CD4-positive, CD25-positive, alpha-beta regulatory T cell (primary cell): ENCODE results near the gene NFYA. TPM values are rescaled to one million over a fixed set of nuclear protein-coding genes. Genes with fewer than 3 reads are reported as not detected.
A peak's percentile ranks its signal among the peaks of the same experiment; 100 is the strongest.

Experiments
- ATAC-seq, 2 donors: fragments of 150-1000 bp; cut with Tn5 transposase; one replicate each; pipeline ENCODE4 v1.10.0; 2021; ENCODE audit warnings: low read depth in 2 of 2, moderate number of reproducible peaks in 2 of 2, moderate library complexity in 1 of 2
- DNase-seq, 3 donors: peaks; one replicate each; pipeline versions ENCODE4 v3.0.0 to v3.0.0-alpha.2; 2012 to 2022; ENCODE audit warnings: mixed read lengths in 1 of 3
- H3K27ac ChIP-seq: one replicate; pipeline ENCODE4 v1.7.0; 2013; ENCODE audit warnings: mild to moderate bottlenecking, low read length; ENCODE audit not compliant: insufficient read depth, poor library complexity, severe bottlenecking
- H3K27me3 ChIP-seq: one replicate; pipeline ENCODE4 v1.7.0; 2013; ENCODE audit warnings: low read length; ENCODE audit not compliant: control insufficient read depth, insufficient read depth
- H3K36me3 ChIP-seq: one replicate; pipeline ENCODE4 v1.7.0; 2013; ENCODE audit warnings: mild to moderate bottlenecking, low read length, moderate library complexity; ENCODE audit not compliant: control insufficient read depth, insufficient read depth
- H3K4me1 ChIP-seq: 2 replicates; pipeline ENCODE4 v1.7.0; 2013; ENCODE audit warnings: mild to moderate bottlenecking, low read length; ENCODE audit not compliant: insufficient read depth, control insufficient read depth, poor library complexity, severe bottlenecking
- H3K4me3 ChIP-seq: one replicate; pipeline ENCODE4 v1.7.0; 2013; ENCODE audit warnings: low read depth, mild to moderate bottlenecking, low read length, moderate library complexity
- H3K9me3 ChIP-seq, 2 experiments: 1 replicate in 1 of 2; 2 replicates in 1 of 2; pipeline ENCODE4 v1.7.0; 2013; ENCODE audit warnings: low read length in 2 of 2, mild to moderate bottlenecking in 1 of 2, moderate library complexity in 1 of 2; ENCODE audit not compliant: control insufficient read depth in 2 of 2
- H3K27ac Mint-ChIP-seq, 3 donors: one replicate each; pipeline ENCODE4 v1.8.0; 2020 to 2022; ENCODE audit warnings: mild to moderate bottlenecking in 3 of 3, mixed read lengths in 3 of 3, moderate library complexity in 2 of 3
- H3K27me3 Mint-ChIP-seq: one replicate; pipeline ENCODE4 v1.8.0; 2022; ENCODE audit warnings: mild to moderate bottlenecking, mixed read lengths
- H3K36me3 Mint-ChIP-seq: one replicate; pipeline ENCODE4 v1.8.0; 2020; ENCODE audit warnings: mixed read lengths
- H3K4me1 Mint-ChIP-seq, 4 donors: one replicate each; pipeline ENCODE4 v1.8.0; 2020 to 2022; ENCODE audit warnings: mixed read lengths in 4 of 4, mild to moderate bottlenecking in 1 of 4
- H3K4me3 Mint-ChIP-seq, 4 donors: one replicate each; pipeline ENCODE4 v1.8.0; 2020 to 2022; ENCODE audit warnings: mild to moderate bottlenecking in 4 of 4, mixed read lengths in 4 of 4, moderate library complexity in 3 of 4
- H3K9me3 Mint-ChIP-seq, 7 donors: one replicate each; pipeline ENCODE4 v1.8.0; 2020 to 2022; ENCODE audit warnings: mixed read lengths in 7 of 7, mild to moderate bottlenecking in 3 of 7, moderate library complexity in 2 of 7
- polyA plus RNA-seq, 4 donors: library from polyadenylated mRNA; unstranded; fragments of 300-500 nt; fragmentation: Illumina TruSeq; gene quantifications; one replicate each; pipeline ENCODE4 v1.2.3, GENCODE V29; 2021
- total RNA-seq: library from RNA; stranded (reverse); gene quantifications from one replicate; pipeline ENCODE4 v1.2.3, GENCODE V29; 2022

Gene NFYA
- total and polyA plus RNA-seq, 5 donors from 2014 or later = 15.9 to 37.9 (median 22.5) TPM

DNA sequence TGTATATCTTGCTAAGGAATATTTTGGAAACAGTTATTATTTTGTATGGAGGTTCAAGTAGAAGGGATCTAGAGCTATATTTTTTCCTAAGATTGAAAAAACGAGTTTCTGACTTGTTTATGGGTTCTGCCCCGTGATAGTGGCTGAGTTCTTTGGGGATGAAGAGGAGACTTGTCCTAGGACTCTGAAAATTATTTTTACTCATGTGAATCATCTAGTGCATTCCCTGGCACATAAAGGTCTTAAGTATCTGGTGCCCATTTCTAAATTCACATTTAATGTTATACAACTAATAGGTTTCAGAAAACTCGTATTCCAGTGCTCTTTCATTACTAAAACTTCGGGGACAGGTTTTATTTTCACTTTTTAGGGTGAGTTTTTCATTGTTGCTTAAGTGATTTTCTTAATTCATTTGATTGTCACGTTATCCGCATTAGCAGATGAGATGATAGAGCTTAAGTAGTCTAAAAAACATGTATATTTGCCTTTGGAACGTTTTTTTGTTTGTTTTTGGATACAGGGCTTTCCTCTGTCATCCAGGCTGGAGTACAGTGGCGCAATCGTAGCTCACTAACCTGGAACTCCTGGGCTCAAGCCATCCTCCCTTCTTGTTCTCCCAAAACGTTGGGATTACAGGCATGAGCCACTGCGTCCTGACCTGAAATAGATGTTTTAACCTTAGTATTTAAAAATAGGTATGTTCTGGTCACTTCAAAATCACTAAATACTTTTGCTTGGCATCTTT is 2.1 kb downstream of the NFYA start:
- Mint-ChIP-seq H3K9me3 (no peaks in the 10 kb centered on the region), H3K4me1 (peaks cover 34 to 68% (median 57%) of the 10 kb centered on the region in 4 donors)

DNA sequence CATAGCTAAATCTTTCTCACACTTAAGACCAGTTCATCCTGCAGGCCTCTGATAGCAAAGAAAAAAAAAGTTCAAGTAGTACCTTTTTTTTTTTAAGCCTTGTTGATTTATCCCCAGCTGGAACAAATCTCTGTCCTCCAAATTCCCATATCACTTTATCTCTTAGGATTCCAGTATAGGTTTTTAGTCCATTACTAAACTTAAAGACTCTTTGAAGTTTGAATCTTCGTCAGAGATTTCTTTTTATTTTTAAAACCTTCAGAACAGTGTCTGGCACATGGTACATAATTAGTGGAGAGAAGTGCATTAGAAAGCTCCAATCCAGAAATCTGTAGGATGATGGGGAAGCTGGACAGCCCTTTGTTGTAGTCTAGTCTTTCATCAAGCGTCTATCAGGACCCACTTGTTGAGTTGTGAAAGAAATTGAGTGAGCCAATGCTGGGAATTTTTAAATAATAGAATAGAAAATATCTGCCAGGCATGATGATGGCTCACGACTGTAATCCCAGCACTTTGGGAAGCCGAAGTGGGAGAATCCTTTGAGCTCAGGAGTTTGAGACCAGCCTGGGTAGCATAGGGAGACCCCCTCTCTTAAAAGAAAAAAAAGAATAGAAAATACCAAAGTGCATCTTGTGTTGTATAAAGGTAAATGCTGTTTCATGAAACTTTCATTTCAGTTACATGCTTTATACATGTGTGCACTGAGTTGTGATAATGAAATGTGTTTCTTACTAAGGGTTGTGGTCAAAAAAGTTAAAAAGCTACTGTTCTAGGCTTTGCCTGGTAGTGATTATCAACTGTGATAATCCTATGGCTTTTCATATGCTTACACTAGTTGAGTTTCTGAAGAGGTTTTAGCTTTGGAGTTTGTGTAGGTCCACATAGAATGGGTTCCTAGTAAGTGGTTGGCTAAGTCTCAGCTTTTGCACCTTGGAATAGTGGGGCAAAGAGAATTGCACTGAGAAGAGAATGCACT is 3.2 kb downstream of the NFYA start:
- peaks cover 45 to 68% (median 60%) of the 10 kb centered on the region in 4 donors for H3K4me1 Mint-ChIP-seq

More for the DNA sequence above, 2.1 kb downstream of the NFYA start:
- Histone ChIP-seq H3K4me3 (peak overlapping the region; percentile 90), H3K36me3 (peaks cover 16% of the 10 kb centered on the region), H3K27me3 (no peaks in the 10 kb centered on the region), H3K9me3 (no peaks in the 10 kb centered on the region), H3K27ac (peak overlapping the region; percentile 97), H3K4me1 (peaks cover 33% of the 10 kb centered on the region)
- DNase-seq (no peak), ATAC-seq (no peak)
- peaks cover 6% of the 10 kb centered on the region for H3K27me3 Mint-ChIP-seq
- H3K36me3 Mint-ChIP-seq = peaks cover 9% of the 10 kb centered on the region
- peak overlapping the region; percentile 90 to 97 (median 94) for H3K4me3 Mint-ChIP-seq
- H3K27ac Mint-ChIP-seq = peak overlapping the region; percentile 92 to 94 (median 94)

DNA sequence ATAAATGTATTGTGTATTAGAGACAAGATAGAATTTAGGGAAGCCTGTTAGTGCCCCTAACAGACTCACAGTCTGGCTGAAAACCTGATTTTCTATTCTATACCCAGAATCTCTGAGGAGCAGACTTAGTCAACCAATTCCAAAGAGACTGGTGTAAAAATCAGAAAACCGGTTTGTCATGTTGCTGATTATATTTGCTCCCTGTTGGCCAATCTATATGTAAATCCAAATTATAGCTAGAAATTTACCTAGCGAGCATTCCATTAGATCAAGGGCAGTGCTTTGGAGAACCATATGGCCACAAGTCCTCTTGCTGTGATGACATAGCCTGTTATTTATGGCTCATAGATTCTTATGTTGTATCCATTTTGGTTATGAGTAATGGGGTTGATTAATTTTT is 4.8 kb downstream of the NFYA start:
- peaks cover 46 to 77% (median 65%) of the 10 kb centered on the region in 4 donors for H3K4me1 Mint-ChIP-seq
- peaks cover 28% of the 10 kb centered on the region for H3K36me3 Mint-ChIP-seq

More for the DNA sequence above, 3.2 kb downstream of the NFYA start:
- Histone ChIP-seq H3K36me3 (peaks cover 14% of the 10 kb centered on the region), H3K27me3 (no peaks in the 10 kb centered on the region), H3K4me1 (peaks cover 42% of the 10 kb centered on the region), H3K4me3 (peak overlapping the region; percentile 43), H3K27ac (peak overlapping the region; percentile 97), H3K9me3 (no peaks in the 10 kb centered on the region)
- Mint-ChIP-seq H3K4me3 (peak overlapping the region; percentile 48 to 97 (median 94)), H3K36me3 (peaks cover 17% of the 10 kb centered on the region), H3K9me3 (no peaks in the 10 kb centered on the region), H3K27ac (peak overlapping the region; percentile 14 to 92 (median 50)), H3K27me3 (peaks cover 6% of the 10 kb centered on the region)
- DNase-seq (no peak), ATAC-seq (no peak)

DNA sequence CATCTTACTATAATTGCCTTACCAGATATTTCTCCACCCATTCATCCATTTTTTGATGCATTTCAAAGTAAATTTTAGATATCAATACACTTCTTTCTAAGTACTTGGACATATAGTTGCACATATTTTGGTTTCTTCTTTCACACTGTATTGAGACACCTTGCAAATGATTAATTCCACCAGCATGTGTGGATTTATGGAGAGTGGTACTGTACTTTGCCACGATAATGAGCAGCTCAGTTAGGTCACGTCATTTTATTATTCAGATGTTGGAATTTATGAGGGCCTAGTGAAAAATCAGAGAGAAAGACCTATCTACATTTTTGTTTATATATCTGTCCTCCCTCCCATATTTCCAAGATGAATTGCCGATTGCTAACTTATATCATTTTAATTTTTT is 5.3 kb downstream of the NFYA start:
- no peaks in the 10 kb centered on the region for H3K9me3 ChIP-seq
- H3K4me3 ChIP-seq = no peak overlapping the region
- peaks cover 46% of the 10 kb centered on the region for H3K4me1 ChIP-seq
- peaks cover 19% of the 10 kb centered on the region for H3K36me3 ChIP-seq
- peaks cover 30% of the 10 kb centered on the region for H3K36me3 Mint-ChIP-seq
- H3K27ac Mint-ChIP-seq = no peak overlapping the region
- H3K27ac ChIP-seq = no peak overlapping the region
- ATAC-seq (no peak), DNase-seq (no peak)
- H3K27me3 Mint-ChIP-seq = no peaks in the 10 kb centered on the region
- peaks cover 51 to 82% (median 70%) of the 10 kb centered on the region in 4 donors for H3K4me1 Mint-ChIP-seq
- no peaks in the 10 kb centered on the region for H3K27me3 ChIP-seq
- peak overlapping the region in 1 of 4 donors; percentile 8 for H3K4me3 Mint-ChIP-seq
- H3K9me3 Mint-ChIP-seq = no peaks in the 10 kb centered on the region

More for the DNA sequence above, 4.8 kb downstream of the NFYA start:
- Histone ChIP-seq H3K36me3 (peaks cover 17% of the 10 kb centered on the region), H3K27ac (no peak overlapping the region), H3K4me3 (no peak overlapping the region), H3K27me3 (no peaks in the 10 kb centered on the region), H3K9me3 (no peaks in the 10 kb centered on the region), H3K4me1 (peaks cover 46% of the 10 kb centered on the region)
- Mint-ChIP-seq H3K4me3 (peak overlapping the region in 1 of 4 donors; percentile 50), H3K9me3 (no peaks in the 10 kb centered on the region), H3K27me3 (peaks cover 4% of the 10 kb centered on the region), H3K27ac (no peak overlapping the region)
- DNase-seq = no peak
- ATAC-seq = no peak

DNA sequence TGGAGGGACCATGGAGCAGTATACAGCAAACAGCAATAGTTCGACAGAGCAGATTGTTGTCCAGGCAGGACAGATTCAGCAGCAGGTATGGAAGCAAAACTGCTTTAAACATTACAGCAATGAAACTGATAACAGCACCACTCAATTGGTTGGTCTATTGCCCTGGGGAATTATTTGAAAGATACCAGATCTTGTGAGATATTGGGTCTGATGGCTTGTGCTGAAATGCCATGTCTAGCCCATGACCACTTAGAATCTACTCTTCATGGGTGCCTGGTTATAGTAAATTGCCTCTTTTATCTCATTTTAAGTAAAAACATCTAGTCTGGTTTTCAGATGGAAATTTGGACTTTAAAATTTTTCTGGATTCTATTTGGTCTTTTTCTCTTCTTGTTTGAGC is 6.3 kb downstream of the NFYA start:
- Histone ChIP-seq H3K4me3 (no peak overlapping the region), H3K27ac (no peak overlapping the region), H3K4me1 (peaks cover 43% of the 10 kb centered on the region), H3K36me3 (peaks cover 28% of the 10 kb centered on the region), H3K9me3 (no peaks in the 10 kb centered on the region), H3K27me3 (no peaks in the 10 kb centered on the region)
- Mint-ChIP-seq H3K9me3 (no peaks in the 10 kb centered on the region), H3K27me3 (no peaks in the 10 kb centered on the region), H3K27ac (peak overlapping the region; percentile 20 to 87 (median 86)), H3K4me3 (peak overlapping the region in 1 of 4 donors; percentile 37), H3K4me1 (peaks cover 52 to 90% (median 72%) of the 10 kb centered on the region in 4 donors), H3K36me3 (peaks cover 37% of the 10 kb centered on the region)
- DNase-seq = no peak
- ATAC-seq = no peak

DNA sequence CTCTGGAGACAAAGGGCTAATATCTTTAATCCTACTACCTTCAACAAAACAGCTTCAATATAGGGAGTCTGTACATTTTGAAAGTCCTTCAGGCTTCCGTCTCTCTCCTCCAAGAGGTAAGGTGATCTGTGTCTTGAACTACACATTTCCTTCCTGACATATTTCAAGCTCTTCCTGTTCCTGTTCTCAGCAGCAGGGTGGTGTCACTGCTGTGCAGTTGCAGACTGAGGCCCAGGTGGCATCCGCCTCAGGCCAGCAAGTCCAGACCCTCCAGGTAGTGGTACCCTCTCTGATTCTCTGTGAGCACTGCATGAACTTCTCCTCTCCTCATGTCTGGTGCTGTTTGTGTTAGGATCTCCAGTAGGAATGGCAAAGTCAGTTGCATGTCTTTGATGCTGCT is 7.8 kb downstream of the NFYA start:
- ATAC-seq (peak; percentile 79 to 95), DNase-seq (peak in 2 of 3 donors; percentile 29 to 75)
- Histone ChIP-seq H3K4me1 (peaks cover 28% of the 10 kb centered on the region), H3K27me3 (no peaks in the 10 kb centered on the region), H3K9me3 (no peaks in the 10 kb centered on the region), H3K36me3 (peaks cover 43% of the 10 kb centered on the region), H3K27ac (peak overlapping the region; percentile 68), H3K4me3 (peak overlapping the region; percentile 69)
- H3K9me3 Mint-ChIP-seq = no peaks in the 10 kb centered on the region
- H3K4me3 Mint-ChIP-seq = peak overlapping the region; percentile 79 to 92 (median 80)
- no peaks in the 10 kb centered on the region for H3K27me3 Mint-ChIP-seq
- H3K27ac Mint-ChIP-seq = peak overlapping the region; percentile 79 to 93 (median 86)
- peaks cover 52 to 80% (median 63%) of the 10 kb centered on the region in 4 donors for H3K4me1 Mint-ChIP-seq
- peaks cover 45% of the 10 kb centered on the region for H3K36me3 Mint-ChIP-seq

DNA sequence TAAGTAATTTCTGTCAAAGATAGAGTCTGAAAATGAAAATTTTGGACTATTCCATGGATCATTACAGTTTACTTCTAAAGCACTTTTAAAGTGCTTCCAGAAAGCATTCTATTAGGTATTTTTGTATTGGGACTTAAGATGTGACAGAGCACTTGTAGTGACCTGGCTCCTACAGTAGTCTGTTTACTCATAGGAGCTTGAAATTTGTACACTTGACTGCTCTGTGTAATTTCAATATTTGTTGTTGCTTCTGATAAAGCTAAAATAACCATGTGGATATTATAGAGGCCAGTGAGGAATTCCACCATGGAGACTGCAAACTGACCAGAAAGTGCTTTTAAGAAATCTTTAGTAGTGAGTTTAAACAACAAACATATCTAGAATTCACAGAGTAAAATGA is 10.3 kb downstream of the NFYA start:
- Mint-ChIP-seq H3K4me1 (peaks cover 49 to 67% (median 52%) of the 10 kb centered on the region in 4 donors), H3K27me3 (no peaks in the 10 kb centered on the region), H3K27ac (peak overlapping the region in 2 of 3 donors; percentile 31 to 62), H3K36me3 (peaks cover 50% of the 10 kb centered on the region), H3K9me3 (no peaks in the 10 kb centered on the region), H3K4me3 (no peak overlapping the region)
- ATAC-seq = no peak
- Histone ChIP-seq H3K4me1 (peaks cover 23% of the 10 kb centered on the region), H3K9me3 (no peaks in the 10 kb centered on the region), H3K4me3 (no peak overlapping the region), H3K36me3 (peaks cover 61% of the 10 kb centered on the region), H3K27ac (no peak overlapping the region), H3K27me3 (no peaks in the 10 kb centered on the region)
- DNase-seq = no peak
